ENCODE results near the gene STIMATE. TPM values are rescaled to one million over a fixed set of nuclear protein-coding genes. Genes with fewer than 3 reads are reported as not detected.

The STIMATE gene
- total and polyA plus RNA-seq, 3 donors from 2014 or later: 16.7 to 42.9 (median 33.2) TPM

DNA sequence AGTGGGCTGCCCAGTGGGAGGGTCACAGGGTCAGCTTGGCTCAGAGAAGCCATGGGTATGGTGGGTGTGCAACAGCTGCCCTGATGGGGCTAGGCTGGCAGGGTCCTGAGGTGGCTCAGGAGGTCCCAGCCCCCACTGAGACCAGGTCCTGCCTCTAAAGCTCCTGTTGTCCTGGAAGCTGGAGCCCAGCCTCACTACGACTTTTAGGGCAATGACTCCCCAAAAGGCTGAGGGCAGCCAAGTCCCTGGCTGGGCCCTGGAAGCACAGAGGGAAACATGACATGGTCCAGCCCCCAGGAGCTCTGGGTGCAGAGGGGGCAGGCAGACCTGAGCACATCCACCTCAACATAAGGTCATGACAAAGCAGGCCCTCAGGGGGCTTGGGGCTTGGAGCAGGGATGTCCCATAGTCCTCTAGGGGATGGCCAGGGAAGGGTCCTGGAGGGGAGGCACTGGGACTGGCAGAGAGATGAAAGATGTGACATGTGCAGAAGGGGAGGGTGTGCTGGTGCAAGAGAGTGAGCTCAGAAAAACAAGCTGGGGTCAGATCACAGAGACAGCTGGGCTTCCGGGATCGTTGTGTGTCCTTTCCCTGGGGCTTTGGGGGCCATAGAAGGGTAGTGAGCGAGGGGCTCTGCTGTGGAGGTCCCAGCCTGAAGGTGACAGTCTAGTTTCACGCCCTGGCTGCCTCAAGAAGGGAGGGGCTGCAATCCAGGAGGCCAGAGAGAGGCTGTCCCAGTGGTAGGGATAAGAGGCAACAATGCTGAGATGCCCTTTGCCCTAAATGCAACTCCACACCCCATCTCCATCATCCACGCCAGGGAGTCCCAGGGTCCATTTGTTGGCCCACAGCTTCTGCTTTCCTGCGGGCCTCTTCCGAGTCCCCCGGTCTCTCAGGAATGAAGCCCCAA lies 103.4 kb downstream of the STIMATE start:
- Histone ChIP-seq H3K27me3 (no peaks in the 10 kb centered on the region), H3K4me3 (no peak overlapping the region), H3K4me1 (no peaks in the 10 kb centered on the region), H3K36me3 (ENCODE audit: low read depth, missing control alignments) (no peaks in the 10 kb centered on the region), H3K27ac (no peak overlapping the region), H3K9me3 (no peaks in the 10 kb centered on the region)
- DNase-seq: no peak
- TF ChIP-seq, protein P1, sequence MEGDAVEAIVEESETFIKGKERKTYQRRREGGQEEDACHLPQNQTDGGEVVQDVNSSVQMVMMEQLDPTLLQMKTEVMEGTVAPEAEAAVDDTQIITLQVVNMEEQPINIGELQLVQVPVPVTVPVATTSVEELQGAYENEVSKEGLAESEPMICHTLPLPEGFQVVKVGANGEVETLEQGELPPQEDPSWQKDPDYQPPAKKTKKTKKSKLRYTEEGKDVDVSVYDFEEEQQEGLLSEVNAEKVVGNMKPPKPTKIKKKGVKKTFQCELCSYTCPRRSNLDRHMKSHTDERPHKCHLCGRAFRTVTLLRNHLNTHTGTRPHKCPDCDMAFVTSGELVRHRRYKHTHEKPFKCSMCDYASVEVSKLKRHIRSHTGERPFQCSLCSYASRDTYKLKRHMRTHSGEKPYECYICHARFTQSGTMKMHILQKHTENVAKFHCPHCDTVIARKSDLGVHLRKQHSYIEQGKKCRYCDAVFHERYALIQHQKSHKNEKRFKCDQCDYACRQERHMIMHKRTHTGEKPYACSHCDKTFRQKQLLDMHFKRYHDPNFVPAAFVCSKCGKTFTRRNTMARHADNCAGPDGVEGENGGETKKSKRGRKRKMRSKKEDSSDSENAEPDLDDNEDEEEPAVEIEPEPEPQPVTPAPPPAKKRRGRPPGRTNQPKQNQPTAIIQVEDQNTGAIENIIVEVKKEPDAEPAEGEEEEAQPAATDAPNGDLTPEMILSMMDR (IDR thresholded peaks at IDR 0.05): no peak
- TF ChIP-seq POLR2A (IDR thresholded peaks at IDR 0.05): no peak
- 88 to 96% methylated on average over 7 to 9 of the region's 9 CpGs for WGBS, 2 donors
- intact Hi-C loops (cut with DNase I; ENCODE audit: low total_unique reads): no loop called here

GRCh38 chr3:52792961-52793695 lies 104.2 kb downstream of the STIMATE start:
- H3K4me1 ChIP-seq: no peaks in the 10 kb centered on the region
- no peaks in the 10 kb centered on the region for H3K27me3 ChIP-seq
- H3K36me3 ChIP-seq (ENCODE audit: low read depth, missing control alignments): no peaks in the 10 kb centered on the region
- intact Hi-C loops (cut with DNase I; ENCODE audit: low total_unique reads): no loop called here
- DNase-seq: no peak
- 81 to 89% methylated on average over 15 to 18 of the region's 18 CpGs for WGBS, 2 donors
- TF ChIP-seq, protein P1 (IDR thresholded peaks at IDR 0.05): no peak
- no peak overlapping the region for H3K4me3 ChIP-seq
- H3K27ac ChIP-seq: no peak overlapping the region
- H3K9me3 ChIP-seq: no peaks in the 10 kb centered on the region

DNA sequence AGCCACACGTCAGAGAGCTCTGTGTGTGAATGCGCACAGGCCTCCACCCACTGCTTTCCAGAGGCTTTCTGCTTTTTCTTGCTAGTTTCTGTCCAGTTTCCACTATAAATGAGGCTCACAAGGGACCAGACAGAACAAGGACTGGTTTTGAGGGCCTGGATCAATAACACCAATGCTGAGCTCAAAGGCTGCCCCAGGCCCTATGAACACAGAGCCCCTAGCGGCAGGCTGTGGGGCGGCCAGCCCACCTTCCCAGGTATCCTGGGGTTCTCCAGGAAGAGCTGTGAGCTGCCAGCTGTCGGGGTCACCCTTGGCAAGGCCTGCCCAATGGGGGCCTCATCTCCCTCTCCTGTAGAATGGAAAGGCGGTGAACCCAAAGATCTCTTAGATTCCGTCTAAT lies 104.9 kb downstream of the STIMATE start:
- Histone ChIP-seq H3K4me1 (no peaks in the 10 kb centered on the region), H3K27me3 (no peaks in the 10 kb centered on the region), H3K27ac (no peak overlapping the region), H3K4me3 (no peak overlapping the region), H3K9me3 (no peaks in the 10 kb centered on the region), H3K36me3 (ENCODE audit: low read depth, missing control alignments) (no peaks in the 10 kb centered on the region)
- intact Hi-C loops (cut with DNase I; ENCODE audit: low total_unique reads): no loop called here
- DNase-seq: no peak
- WGBS, 2 donors: 95% methylated on average over 5 to 7 of the region's 7 CpGs
- TF ChIP-seq POLR2A (IDR thresholded peaks at IDR 0.05): no peak

DNA sequence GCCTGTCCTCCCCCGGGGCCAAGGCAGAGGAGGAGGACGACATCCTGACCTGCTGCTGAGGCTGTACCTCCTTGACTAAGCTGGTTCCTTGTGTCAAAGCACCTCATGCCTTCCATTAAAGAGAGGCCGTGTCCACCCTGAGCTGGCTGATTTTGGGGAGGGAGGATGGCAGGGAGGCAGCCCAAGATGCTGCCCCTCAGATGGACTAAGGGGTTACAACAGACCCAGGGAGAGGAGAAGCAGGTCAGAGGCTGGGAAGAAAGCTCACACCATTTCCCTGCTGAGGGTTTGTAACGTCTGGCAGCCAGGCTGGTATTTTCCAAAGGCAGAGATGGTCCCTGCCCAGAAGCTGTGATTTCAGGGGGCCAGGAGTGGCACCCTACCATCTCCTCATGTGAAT lies 105.4 kb downstream of the STIMATE start:
- H3K4me3 ChIP-seq: no peak overlapping the region
- H3K9me3 ChIP-seq: no peaks in the 10 kb centered on the region
- no peak for DNase-seq
- no peaks in the 10 kb centered on the region for H3K4me1 ChIP-seq
- intact Hi-C loops (cut with DNase I; ENCODE audit: low total_unique reads): no loop called here
- TF ChIP-seq POLR2A (IDR thresholded peaks at IDR 0.05): no peak
- TF ChIP-seq, protein P1 (IDR thresholded peaks at IDR 0.05): no peak
- H3K27ac ChIP-seq: no peak overlapping the region
- WGBS, 2 donors: 67 to 77% methylated on average over 1 to 4 of the region's 4 CpGs
- no peaks in the 10 kb centered on the region for H3K36me3 ChIP-seq (ENCODE audit: low read depth, missing control alignments)
- H3K27me3 ChIP-seq: no peaks in the 10 kb centered on the region

DNA sequence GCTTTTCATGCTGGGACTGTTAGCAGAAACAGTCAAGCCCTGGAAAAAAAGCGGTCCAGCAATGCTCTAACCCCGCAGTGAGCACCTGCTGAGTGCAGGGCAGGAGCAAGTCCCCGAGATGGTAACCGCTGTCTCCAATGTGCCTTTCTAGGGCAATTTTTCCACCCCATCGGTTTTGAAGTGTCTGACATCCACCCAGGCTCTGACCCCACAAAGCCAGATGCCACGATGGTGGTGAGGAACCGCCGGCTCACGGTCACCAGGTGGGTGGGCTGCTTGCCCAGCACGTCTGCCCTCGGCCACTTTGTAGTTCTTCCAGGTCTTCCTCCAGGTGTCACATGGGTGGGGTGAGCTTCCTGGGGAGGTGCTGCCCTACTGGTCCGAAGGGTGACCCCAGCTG lies 106.0 kb downstream of the STIMATE start:
- Histone ChIP-seq H3K36me3 (ENCODE audit: low read depth, missing control alignments) (no peaks in the 10 kb centered on the region), H3K27me3 (no peaks in the 10 kb centered on the region), H3K4me1 (no peaks in the 10 kb centered on the region), H3K27ac (no peak overlapping the region), H3K9me3 (no peaks in the 10 kb centered on the region), H3K4me3 (no peak overlapping the region)
- intact Hi-C loops (cut with DNase I; ENCODE audit: low total_unique reads): no loop called here
- TF ChIP-seq, protein P1 (IDR thresholded peaks at IDR 0.05): no peak
- TF ChIP-seq POLR2A (IDR thresholded peaks at IDR 0.05): no peak
- WGBS, 2 donors: 82 to 89% methylated on average over 6 to 12 of the region's 12 CpGs
- no peak for DNase-seq
